ENCODE data around the gene CFL2. TPM values are rescaled to one million over a fixed set of nuclear protein-coding genes. Genes with fewer than 3 reads are reported as not detected.

The CFL2 gene
- total RNA-seq, 1 experiment from 2014 or later, result 55.2 TPM

GRCh38 chr14:34718750-34719304 is 4.4 kb upstream of the CFL2 start:
- H3K36me3 ChIP-seq (ENCODE audit: control insufficient read depth in 1 of 2, insufficient read depth in 2 of 2, low read length in 2 of 2), result no peaks in the 10 kb centered on the region
- ATAC-seq (no peak), DNase-seq (ENCODE audit: low read depth, low spot score) (no peak)
- H3K4me1 ChIP-seq (ENCODE audit: control insufficient read depth in 1 of 2, insufficient read depth in 2 of 2, low read length in 2 of 2), result peaks cover 10 to 24% of the 10 kb centered on the region in 2 experiments; a peak in 3 of 4 replicates
- ChIA-PET CTCF (no interaction called here), RAD21 (ENCODE audit: low non-redundant PET in 1 of 2, low total read pairs in 2 of 2, uncharacterized antibody in 2 of 2, unreplicated experiment in 2 of 2) (no interaction called here), POLR2A (no interaction called here)
- H3K4me2 ChIP-seq (ENCODE audit: low read length), result no peak overlapping the region
- H3K27me3 ChIP-seq (ENCODE audit: insufficient read depth, low read length), result no peaks in the 10 kb centered on the region
- no TSS peak for BruUV-seq (replicated peaks)
- H3K4me3 ChIP-seq (replicated peaks in 1 of 2; ENCODE audit: low read depth in 1 of 2, low read length in 2 of 2), result no peak overlapping the region
- TF ChIP-seq ELF1 (IDR thresholded peaks at IDR 0.05; ENCODE audit: borderline replicate concordance, low read depth) (no peak), CEBPB (IDR thresholded peaks at IDR 0.05; ENCODE audit: low read depth) (no peak), ZNF274 (IDR thresholded peaks at IDR 0.05; ENCODE audit: low read depth, low read length) (no peak), YY1 (IDR thresholded peaks at IDR 0.05; ENCODE audit: extremely low read depth, insufficient replicate concordance, low read depth, low read length) (no peak), CTCF (IDR thresholded peaks at IDR 0.05 in 2 of 3, conservative IDR thresholded peaks at IDR 0.05 in 1 of 3; ENCODE audit: borderline replicate concordance in 1 of 3, insufficient read depth in 1 of 3, low read depth in 2 of 3, low read length in 2 of 3) (no peak), RAD21 (IDR thresholded peaks at IDR 0.05; ENCODE audit: low read depth) (no peak), SRF (IDR thresholded peaks at IDR 0.05; ENCODE audit: low read depth) (no peak), ZBTB33 (IDR thresholded peaks at IDR 0.05; ENCODE audit: extremely low read depth, insufficient replicate concordance, low read length) (no peak), POLR2A (IDR thresholded peaks at IDR 0.05; ENCODE audit: borderline replicate concordance, extremely low read depth, insufficient read depth, insufficient read length) (no peak), SIN3A (IDR thresholded peaks at IDR 0.05; ENCODE audit: low read depth) (no peak), TCF7L2 (IDR thresholded peaks at IDR 0.05; ENCODE audit: borderline replicate concordance, extremely low read depth, insufficient read depth, insufficient read length) (no peak), POLR2AphosphoS5 (IDR thresholded peaks at IDR 0.05; ENCODE audit: low read depth, low read length) (no peak), EZH2 (IDR thresholded peaks at IDR 0.05) (no peak), EGR1 (IDR thresholded peaks at IDR 0.05; ENCODE audit: low read depth) (no peak), JUND (IDR thresholded peaks at IDR 0.05) (no peak), ATF3 (IDR thresholded peaks at IDR 0.05) (no peak), SP1 (IDR thresholded peaks at IDR 0.05; ENCODE audit: low read depth) (no peak), EZH2phosphoT487 (IDR thresholded peaks at IDR 0.05; ENCODE audit: borderline replicate concordance) (no peak)
- no peak overlapping the region for H3K9ac ChIP-seq (ENCODE audit: low read length)
- H3K79me2 ChIP-seq (ENCODE audit: insufficient read depth, low read length), result peaks cover 2% of the 10 kb centered on the region
- no peaks in the 10 kb centered on the region for H3K9me2 ChIP-seq (ENCODE audit: insufficient read depth)
- H3K9me3 ChIP-seq (ENCODE audit: control insufficient read depth in 1 of 2, insufficient read depth in 1 of 2, low read depth in 1 of 2, low read length in 2 of 2), result no peaks in the 10 kb centered on the region
- no peaks in the 10 kb centered on the region for H4K20me1 ChIP-seq (ENCODE audit: insufficient read depth)
- intact Hi-C loops (cut with micrococcal nuclease), result no loop called here
- no peak overlapping the region for H2AFZ ChIP-seq (ENCODE audit: low read depth, low read length, poor library complexity, severe bottlenecking)
- no peak overlapping the region for H3K27ac ChIP-seq (ENCODE audit: low read depth, low read length)

All from HCT116 (cell line).